T-helper 1 cell treated with Interleukin-12 subunit alpha and Interleukin-12 subunit beta and Interleukin-4 antibody, amounts not matched to agents 30 μg/mL and 1 μg/mL, for 36 hours (primary cell): Measurements from ENCODE around the gene DRC1.

Experiments
- H3K27ac Mint-ChIP-seq: one replicate; pipeline ENCODE4 v1.8.0; 2021; ENCODE audit warnings: mild to moderate bottlenecking, mixed read lengths
- H3K27me3 Mint-ChIP-seq: one replicate; pipeline ENCODE4 v1.8.0; 2021; ENCODE audit warnings: low read depth, mixed read lengths
- H3K36me3 Mint-ChIP-seq: one replicate; pipeline ENCODE4 v1.8.0; 2021; ENCODE audit warnings: low read depth, mixed read lengths
- H3K4me1 Mint-ChIP-seq: one replicate; pipeline ENCODE4 v1.8.0; 2021; ENCODE audit warnings: low read depth, mixed read lengths
- H3K4me3 Mint-ChIP-seq: one replicate; pipeline ENCODE4 v1.8.0; 2021; ENCODE audit warnings: mild to moderate bottlenecking, moderate library complexity, mixed read lengths
- H3K9me3 Mint-ChIP-seq: one replicate; pipeline ENCODE4 v1.8.0; 2021; ENCODE audit warnings: mixed read lengths

DRC1 gene

DNA sequence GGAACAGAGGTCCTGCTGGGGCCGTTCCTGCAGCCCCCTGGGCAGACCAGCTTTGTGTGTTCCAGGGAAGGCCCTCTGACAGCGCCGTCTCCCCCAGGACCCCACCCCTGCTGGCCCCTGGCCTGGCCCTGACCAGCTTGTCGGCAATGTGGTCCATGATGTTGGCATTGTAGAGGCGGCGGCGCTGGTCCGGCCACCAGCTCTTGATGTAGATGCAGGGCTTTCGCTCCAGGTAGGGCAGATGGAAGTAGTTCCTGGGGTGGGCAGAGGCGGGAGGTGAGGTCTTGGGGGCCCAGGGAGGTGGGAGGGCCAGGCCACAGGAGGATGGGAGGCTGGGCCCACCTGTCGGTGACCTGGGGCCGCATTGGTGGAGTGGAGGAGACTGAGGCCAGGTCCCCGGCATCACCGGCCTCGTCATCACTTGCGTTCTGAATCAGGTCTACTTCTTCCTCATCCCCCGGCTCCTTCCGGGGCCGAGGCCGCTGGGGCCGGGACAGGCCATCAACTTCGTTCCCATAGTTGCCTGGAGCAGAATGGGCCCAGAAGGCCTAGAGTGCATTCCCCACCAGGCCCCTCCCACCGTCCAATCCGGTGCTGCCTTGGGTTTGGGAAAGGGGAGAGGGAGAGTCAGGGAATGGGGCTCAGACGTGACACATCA, 77.5 kb downstream of the DRC1 start:
- H3K9me3 Mint-ChIP-seq = no peaks in the 10 kb centered on the region
- no peaks in the 10 kb centered on the region for H3K27me3 Mint-ChIP-seq
- no peak overlapping the region for H3K27ac Mint-ChIP-seq
- peaks cover 7% of the 10 kb centered on the region for H3K4me1 Mint-ChIP-seq
- no peak overlapping the region for H3K4me3 Mint-ChIP-seq
- H3K36me3 Mint-ChIP-seq = no peaks in the 10 kb centered on the region

DNA sequence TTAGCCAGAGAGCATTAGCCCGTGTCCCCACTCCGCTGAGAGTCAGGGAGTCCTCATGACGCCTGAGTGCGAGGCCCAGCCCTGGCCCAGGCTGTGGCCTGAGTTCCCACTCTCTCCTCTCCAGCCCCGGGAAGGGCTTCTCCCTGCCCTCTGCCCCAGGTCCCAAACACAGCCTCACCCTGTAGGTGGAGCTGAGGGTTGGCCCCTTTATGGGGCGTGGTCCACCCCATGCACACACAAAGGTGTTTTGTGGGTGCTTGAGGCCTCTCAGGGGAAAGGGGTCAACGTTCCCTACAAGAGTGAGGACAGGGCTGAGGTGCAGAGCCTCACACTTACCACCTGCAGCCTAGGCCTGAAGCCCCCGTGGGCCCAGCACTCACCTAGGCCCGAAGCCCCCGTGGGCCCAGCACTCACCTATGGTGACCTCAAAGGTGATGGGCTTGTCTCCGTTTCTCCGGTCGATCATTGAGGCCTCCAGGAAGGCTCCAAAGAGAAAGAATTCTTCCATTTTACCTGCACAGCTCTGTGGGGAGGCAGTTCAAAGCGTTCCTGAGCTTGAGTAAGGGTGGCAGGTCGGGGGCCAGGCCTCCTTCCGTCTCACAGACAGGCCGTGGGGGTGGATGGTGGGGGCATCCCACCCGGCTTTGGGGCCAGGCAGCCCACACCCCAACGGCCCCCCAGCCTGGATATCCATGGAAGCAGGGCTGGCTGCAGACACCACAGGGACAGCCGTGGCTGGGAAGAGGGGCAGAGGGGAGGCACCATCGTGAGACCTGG, 78.3 kb downstream of the DRC1 start:
- Mint-ChIP-seq H3K4me1 (peaks cover 5% of the 10 kb centered on the region), H3K9me3 (no peaks in the 10 kb centered on the region), H3K36me3 (no peaks in the 10 kb centered on the region), H3K27me3 (no peaks in the 10 kb centered on the region), H3K27ac (no peak overlapping the region), H3K4me3 (no peak overlapping the region)

DNA sequence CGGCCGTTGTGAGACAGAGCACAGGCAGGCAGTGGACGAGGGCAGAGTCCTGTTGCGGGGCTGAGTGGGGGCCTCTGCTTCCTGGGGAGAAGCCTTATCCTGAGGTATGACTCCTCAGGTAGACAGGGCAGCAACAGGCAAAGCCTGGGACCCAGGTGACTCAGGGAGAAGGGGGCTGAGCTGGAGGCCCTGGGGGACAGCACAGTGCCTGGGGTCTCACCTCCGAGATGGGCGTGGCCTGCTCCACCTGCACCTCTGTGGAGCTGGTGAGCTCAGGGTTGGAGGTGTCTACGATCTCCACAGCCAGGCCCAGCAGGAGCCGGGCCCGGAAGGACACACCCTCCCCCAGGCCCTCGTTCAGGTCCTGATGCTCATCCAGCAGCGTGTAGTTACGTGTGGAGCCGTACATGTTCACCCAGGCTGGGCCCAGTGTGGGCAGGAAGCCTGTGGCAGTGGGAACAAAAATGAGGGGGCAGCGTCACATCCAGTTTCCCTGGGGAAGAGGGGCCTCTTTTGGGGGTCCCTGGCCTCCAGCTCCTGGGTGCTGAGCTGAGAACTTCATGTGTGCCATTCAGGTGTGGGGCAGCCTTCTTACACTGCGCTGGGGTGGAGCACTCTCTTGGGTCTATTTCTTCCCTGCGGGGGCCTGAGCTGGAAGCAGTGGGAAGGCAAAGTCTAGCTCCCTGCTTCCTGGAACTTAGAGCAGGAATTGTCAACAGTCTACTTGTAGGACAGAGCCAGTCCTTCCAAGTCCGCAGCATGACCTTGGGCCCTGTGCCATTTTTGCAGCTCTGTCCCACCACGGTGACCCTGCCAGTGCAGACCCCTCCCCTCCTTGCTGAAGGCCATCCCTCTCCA, 79.1 kb downstream of the DRC1 start:
- Mint-ChIP-seq H3K4me1 (peaks cover 4% of the 10 kb centered on the region), H3K9me3 (no peaks in the 10 kb centered on the region), H3K36me3 (no peaks in the 10 kb centered on the region), H3K27ac (no peak overlapping the region), H3K4me3 (no peak overlapping the region), H3K27me3 (no peaks in the 10 kb centered on the region)

DNA sequence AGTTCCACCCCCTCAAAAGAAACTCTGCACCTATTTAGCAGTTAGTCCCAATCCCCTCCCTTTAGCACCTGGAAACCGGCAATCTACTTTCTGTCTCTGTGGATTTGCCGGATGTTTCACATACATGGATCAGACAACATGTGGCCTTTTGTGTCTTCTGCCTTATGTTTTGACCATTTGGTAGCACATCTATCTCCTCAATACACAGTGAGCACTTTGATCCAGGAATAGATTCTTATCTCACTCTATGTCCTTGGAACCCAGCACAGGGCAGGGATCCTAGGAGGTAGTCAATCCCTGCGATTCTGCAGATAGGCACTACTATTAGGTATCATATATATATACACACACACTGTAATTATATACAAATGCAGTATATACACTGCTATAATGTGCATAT, 80.0 kb downstream of the DRC1 start:
- Mint-ChIP-seq H3K36me3 (no peaks in the 10 kb centered on the region), H3K4me1 (peaks cover 4% of the 10 kb centered on the region), H3K4me3 (no peak overlapping the region), H3K27ac (no peak overlapping the region), H3K27me3 (no peaks in the 10 kb centered on the region), H3K9me3 (no peaks in the 10 kb centered on the region)

DNA sequence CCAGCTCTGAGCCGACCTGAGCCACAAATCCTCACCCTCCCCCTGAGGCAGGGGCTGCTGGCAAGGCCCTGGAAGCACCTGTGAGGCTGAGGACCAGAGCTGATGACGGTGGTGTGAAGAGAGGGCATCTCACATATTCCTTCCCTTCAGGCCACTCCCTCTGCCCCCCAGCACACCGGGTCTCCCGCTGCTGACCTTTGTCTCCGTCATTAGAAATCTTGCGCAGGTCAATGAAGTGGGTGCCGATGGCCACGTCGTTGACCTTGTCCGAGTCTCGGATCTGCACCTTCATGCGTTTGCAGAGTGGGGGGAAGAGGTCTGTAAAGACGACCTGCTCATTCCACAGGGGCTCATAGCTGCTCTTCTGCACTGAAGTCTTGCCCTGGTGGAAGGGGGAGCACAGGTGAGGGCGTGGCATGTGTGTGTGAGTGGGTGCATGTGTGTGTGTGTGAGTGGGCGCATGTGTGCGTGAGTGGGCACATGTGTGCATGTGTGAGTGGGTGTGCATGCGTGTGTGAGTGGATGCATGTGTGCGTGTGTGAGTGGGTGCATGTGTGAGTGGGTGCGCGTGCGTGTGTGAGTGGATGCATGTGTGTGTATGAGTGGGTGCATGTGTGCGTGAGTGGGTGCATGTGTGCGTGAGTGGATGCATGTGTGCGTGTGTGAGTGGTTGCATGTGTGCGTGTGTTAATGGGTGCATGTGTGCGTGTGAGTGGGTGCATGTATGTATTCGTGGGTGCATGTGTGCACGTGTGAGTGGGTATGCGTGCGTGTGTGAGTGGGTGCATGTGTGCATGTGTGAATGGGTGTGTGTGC, 80.7 kb downstream of the DRC1 start:
- no peaks in the 10 kb centered on the region for H3K9me3 Mint-ChIP-seq
- peaks cover 4% of the 10 kb centered on the region for H3K4me1 Mint-ChIP-seq
- no peak overlapping the region for H3K27ac Mint-ChIP-seq
- no peak overlapping the region for H3K4me3 Mint-ChIP-seq
- H3K36me3 Mint-ChIP-seq = no peaks in the 10 kb centered on the region
- H3K27me3 Mint-ChIP-seq = no peaks in the 10 kb centered on the region

DNA sequence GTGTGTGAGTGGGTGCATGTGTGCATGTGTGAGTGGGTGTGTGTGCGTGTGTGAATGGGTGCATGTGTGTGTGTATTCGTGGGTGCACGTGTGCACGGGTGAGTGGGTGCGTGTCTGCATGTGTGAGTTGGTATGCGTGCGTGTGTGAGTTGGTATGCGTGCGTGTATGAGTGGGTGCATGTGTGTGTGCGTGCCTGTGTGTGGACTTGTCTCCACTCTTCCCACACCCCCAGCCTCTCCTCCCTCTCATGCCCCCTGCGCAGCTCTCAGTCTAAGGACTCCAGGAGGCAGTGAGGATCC, 81.3 kb downstream of the DRC1 start:
- H3K27ac Mint-ChIP-seq = no peak overlapping the region
- H3K4me1 Mint-ChIP-seq = no peaks in the 10 kb centered on the region
- no peaks in the 10 kb centered on the region for H3K36me3 Mint-ChIP-seq
- no peaks in the 10 kb centered on the region for H3K9me3 Mint-ChIP-seq
- H3K4me3 Mint-ChIP-seq = no peak overlapping the region
- no peaks in the 10 kb centered on the region for H3K27me3 Mint-ChIP-seq

DNA sequence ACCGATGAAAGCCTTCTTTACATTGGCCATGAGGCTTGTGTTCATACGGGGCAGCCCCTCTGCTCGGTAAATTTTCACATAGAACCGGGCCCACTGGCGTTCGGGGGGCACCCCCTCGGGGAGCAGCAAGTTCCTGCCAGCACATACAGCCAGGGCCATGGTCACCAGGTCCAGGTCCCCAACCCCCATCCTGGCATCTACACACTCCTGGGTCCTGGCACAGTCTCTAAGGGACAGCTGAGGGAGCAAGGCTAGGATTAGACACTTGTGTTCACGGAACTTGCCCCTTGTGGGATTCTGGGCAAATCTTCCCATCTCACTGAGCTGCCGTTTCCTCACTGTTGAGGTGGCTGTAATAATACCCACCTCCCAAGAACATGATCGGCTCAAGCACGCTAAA, 81.8 kb downstream of the DRC1 start:
- Mint-ChIP-seq H3K27ac (no peak overlapping the region), H3K4me3 (no peak overlapping the region), H3K27me3 (no peaks in the 10 kb centered on the region), H3K4me1 (no peaks in the 10 kb centered on the region), H3K36me3 (no peaks in the 10 kb centered on the region), H3K9me3 (no peaks in the 10 kb centered on the region)

DNA sequence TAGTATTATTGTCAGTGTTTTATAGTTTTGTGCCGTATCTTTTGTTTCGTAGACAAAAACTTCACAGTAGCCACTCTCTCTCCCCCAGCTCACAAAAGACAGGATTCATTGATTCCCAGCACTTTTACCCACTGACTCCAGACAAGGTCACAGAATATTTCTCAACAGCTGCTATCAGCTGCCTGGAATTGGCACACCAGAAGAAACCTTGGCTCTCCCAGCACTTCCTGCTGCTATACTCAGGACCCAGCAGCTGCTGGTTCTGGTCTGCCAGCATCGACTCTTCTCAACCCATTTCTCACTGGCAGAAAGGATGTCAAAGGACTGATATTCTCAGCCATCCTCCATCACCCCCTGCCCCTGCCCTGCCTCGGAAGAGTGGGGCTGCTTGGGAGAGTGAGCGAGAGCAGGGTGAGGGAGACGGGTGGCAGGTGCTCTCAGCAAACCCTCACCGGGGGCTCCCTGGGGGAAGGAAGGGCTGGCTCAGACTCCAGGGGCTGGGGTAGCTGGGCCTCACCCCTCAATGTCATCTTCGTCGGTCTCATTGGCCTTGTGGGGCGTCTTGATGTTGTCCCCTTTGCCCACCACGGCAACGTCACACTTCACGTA, 82.3 kb downstream of the DRC1 start:
- no peaks in the 10 kb centered on the region for H3K9me3 Mint-ChIP-seq
- no peak overlapping the region for H3K27ac Mint-ChIP-seq
- no peaks in the 10 kb centered on the region for H3K27me3 Mint-ChIP-seq
- H3K4me1 Mint-ChIP-seq = no peaks in the 10 kb centered on the region
- no peak overlapping the region for H3K4me3 Mint-ChIP-seq
- no peaks in the 10 kb centered on the region for H3K36me3 Mint-ChIP-seq

DNA sequence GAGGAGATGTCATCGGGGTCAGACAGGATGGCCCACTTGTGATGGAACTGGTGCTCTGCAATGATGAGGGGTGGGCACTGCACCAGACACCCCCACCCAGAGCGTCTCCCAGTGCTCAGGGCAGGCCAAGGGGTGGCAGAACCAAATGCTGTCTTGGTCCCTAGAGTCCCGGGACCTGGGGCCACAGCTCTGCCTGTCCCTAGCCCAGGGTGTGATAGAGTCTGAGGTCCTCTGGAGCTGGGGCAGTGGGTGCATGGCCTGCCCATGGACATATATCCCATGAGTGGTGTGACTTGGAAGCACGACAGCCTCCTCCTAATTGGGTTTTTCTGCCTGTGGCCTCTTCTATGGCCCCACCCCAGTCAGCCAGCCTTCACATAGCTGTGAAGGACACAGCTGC, 82.9 kb downstream of the DRC1 start:
- Mint-ChIP-seq H3K4me3 (no peak overlapping the region), H3K36me3 (no peaks in the 10 kb centered on the region), H3K27me3 (no peaks in the 10 kb centered on the region), H3K4me1 (no peaks in the 10 kb centered on the region), H3K27ac (no peak overlapping the region), H3K9me3 (no peaks in the 10 kb centered on the region)

DNA sequence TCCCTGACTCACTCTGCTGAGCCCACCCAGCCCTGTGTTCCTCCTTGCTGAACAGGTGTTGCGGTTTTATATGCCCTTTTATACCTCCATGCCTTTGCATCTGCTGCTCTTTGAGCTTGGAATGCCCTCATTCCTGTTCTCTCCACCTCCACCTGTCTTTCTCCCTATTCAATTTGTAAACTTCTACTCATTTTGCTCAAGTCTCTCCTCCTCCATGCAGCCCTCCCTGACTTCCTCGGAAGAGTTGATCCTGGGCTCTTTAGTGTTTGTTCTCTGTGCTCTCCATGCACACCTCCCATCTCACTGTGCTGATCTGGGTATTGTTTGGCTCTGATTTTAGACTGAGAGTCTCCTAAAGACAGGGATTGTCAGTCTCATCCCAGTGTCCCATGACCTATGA, 83.4 kb downstream of the DRC1 start:
- no peaks in the 10 kb centered on the region for H3K36me3 Mint-ChIP-seq
- no peak overlapping the region for H3K27ac Mint-ChIP-seq
- no peaks in the 10 kb centered on the region for H3K4me1 Mint-ChIP-seq
- no peaks in the 10 kb centered on the region for H3K9me3 Mint-ChIP-seq
- no peak overlapping the region for H3K4me3 Mint-ChIP-seq
- no peaks in the 10 kb centered on the region for H3K27me3 Mint-ChIP-seq

DNA sequence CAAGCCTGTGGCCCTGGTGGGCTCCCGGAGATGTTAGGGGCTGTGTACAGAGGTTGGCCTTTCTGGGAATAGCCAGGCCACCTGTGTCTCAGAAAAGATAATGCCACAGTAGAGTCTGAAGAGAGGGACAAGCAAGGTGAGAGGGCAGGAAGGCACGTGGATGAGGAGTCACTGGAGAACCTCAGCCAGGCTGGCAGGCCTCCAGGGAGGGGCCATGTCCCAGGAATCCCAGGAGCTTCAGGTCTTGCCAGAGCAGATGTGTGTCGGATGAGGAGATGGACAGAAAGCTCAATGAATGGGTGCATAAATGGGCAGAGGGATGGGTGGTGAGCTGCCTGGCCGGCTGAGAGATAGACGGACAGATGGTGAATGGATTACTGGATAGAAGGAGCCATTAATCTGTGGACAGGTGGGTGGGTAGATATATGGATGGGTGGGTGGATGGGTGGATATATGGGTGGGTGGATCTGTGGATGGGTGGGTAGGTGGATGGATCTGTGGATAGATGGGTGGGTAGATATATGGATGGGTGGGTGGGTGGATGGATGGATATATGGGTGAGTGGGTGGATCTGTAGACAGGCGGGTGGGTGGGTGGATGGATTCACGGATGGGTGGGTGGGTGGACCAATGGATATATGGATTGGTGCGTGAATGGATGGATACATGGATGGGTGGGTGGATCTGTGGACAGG, 84.2 kb downstream of the DRC1 start:
- no peak overlapping the region for H3K27ac Mint-ChIP-seq
- H3K9me3 Mint-ChIP-seq = no peaks in the 10 kb centered on the region

DNA sequence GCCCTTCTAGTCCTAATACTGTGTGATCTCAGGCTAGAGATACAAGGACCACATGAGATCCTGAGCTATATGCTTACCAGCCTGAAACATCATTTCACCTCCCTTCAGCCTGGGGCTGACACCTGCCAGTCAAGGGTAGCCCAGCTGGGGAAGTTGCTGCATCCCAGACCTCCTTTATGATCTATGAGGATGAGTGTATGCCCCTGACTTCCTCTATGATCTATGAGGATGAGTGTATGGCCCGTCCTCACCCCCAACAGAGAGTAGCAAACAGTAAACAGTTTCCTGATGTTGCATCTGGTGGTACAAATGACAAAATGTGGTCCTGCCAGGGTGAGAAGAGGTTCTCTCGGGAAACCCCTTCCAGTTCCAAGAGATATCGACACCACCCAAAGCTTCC, 85.1 kb downstream of the DRC1 start:
- H3K4me1 Mint-ChIP-seq = no peaks in the 10 kb centered on the region
- no peaks in the 10 kb centered on the region for H3K36me3 Mint-ChIP-seq
- H3K27ac Mint-ChIP-seq = no peak overlapping the region
- H3K9me3 Mint-ChIP-seq = no peaks in the 10 kb centered on the region
- no peaks in the 10 kb centered on the region for H3K27me3 Mint-ChIP-seq
- no peak overlapping the region for H3K4me3 Mint-ChIP-seq

More for the DNA sequence above, 84.2 kb downstream of the DRC1 start:
- Mint-ChIP-seq H3K4me3 (no peak overlapping the region), H3K36me3 (no peaks in the 10 kb centered on the region), H3K4me1 (no peaks in the 10 kb centered on the region), H3K27me3 (no peaks in the 10 kb centered on the region)

DNA sequence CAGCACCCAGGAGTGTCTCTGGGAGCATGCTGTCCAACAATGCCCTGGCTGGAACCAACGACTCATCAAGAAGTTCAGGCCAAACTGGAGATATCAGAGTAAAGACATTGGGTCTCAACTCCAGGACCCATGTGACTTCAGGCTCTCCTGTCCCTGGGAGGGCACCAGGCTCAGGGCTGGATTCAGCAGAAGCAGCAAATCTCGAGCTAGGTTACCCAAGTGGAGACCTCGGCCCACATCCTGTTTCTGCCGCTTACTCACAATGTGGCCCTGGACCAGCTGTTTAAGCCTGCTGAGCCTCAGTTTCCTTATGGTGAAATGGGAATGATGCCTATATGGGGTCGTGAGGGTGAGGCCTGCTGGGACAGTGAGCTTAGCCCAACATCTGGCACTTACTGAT, 85.5 kb downstream of the DRC1 start:
- Mint-ChIP-seq H3K9me3 (no peaks in the 10 kb centered on the region), H3K4me1 (no peaks in the 10 kb centered on the region), H3K27ac (no peak overlapping the region), H3K36me3 (no peaks in the 10 kb centered on the region), H3K4me3 (no peak overlapping the region), H3K27me3 (no peaks in the 10 kb centered on the region)
